ENCODE results near the gene RMI2.

Gene RMI2

GRCh38 chr16:11384184-11384955 is 39.1 kb downstream of the RMI2 start:
- no peak for DNase-seq (ENCODE audit: low spot score)

DNA sequence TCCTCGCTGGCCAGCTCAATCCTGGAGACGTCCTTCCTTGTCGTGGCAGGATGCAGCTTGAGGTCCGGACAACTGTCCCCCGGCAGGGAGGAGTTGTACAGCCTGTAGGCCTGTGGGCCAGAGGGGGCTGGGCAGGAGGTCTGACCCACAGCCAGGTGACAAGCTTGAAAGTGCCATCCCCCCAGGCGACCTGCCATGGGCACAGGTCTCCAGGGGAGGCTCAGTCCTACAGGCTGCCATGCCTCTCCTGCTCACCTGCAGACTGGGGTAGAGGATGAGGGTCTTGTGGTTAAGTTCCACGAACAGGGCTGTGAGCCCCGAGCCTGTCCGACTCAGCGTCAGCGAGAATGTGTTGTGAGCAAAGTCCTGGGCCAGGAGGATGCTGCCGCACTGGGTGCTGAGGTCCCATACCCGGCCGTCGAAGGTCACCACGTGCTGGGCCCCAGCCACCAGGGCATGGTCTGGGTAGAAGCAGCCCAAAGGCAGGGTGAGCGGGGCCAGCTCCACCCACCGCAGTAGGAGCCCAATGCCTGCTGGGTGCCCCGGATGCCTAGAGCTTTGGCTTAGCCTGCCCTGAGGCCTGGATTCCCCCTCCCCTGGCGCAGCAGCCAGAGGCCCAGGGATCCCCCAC is 39.8 kb downstream of the RMI2 start:
- no peak for DNase-seq (ENCODE audit: low spot score)

- no peak for DNase-seq (ENCODE audit: low spot score)
Observed at GRCh38 chr16:11386054-11386680, 40.9 kb downstream of the RMI2 start.

DNA sequence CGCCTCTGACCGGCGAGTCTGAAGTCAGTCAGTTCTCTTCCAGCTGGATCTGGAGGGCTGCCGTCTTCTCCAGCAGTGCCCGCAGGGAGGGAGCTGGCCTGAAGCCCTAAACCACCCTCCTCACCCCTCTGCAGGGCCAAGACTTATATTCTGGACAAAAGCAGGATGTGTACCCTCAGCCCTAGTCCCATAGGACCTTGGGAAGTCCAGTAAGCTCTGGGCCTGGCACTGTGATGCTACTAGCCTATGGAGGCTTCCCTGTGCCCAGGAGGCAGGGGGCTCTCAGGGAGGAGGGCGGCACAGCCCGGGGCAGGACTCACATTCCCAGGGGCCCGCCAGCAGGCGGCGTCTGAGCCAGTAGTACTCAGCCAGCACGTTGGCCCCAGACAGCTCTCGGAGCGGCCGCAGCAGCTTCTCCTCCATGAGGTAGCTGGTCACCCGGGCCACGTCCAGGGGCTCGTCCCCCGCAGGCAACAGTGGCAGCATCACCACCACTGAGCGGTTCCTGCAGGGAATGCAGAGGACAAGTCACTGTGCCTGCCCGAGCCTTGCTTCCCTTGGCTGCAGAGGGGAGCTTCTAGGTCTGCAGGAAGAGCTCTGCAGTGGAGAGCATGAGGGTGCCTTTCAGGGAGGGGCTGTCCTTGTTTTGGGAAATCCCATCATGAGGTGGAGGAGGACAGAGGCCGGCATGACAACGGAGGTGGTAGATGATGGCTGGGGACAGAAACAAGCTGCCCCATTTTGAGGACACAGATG is 41.7 kb downstream of the RMI2 start:
- DNase-seq (ENCODE audit: low spot score) = no peak

DNA sequence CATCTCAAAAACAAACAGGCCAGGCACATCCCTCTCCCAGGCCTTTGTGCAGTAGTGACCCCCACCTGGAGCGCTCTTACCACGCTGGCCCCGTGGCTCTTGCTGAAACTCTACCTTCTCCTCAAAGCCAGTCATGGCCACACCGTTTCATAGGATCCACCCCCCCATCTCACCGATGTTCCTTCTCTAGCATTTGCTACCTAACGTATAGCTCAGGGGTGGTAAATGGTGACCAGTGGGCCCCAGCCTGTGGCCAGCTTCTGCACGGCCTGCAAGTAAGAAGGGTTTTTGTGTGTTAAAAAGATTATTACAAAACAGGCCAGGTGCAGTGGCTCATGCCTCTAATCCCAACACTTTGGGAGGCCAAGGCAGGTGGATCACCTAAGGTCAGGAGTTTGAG is 43.8 kb downstream of the RMI2 start:
- no peak for DNase-seq (ENCODE audit: low spot score)

DNA sequence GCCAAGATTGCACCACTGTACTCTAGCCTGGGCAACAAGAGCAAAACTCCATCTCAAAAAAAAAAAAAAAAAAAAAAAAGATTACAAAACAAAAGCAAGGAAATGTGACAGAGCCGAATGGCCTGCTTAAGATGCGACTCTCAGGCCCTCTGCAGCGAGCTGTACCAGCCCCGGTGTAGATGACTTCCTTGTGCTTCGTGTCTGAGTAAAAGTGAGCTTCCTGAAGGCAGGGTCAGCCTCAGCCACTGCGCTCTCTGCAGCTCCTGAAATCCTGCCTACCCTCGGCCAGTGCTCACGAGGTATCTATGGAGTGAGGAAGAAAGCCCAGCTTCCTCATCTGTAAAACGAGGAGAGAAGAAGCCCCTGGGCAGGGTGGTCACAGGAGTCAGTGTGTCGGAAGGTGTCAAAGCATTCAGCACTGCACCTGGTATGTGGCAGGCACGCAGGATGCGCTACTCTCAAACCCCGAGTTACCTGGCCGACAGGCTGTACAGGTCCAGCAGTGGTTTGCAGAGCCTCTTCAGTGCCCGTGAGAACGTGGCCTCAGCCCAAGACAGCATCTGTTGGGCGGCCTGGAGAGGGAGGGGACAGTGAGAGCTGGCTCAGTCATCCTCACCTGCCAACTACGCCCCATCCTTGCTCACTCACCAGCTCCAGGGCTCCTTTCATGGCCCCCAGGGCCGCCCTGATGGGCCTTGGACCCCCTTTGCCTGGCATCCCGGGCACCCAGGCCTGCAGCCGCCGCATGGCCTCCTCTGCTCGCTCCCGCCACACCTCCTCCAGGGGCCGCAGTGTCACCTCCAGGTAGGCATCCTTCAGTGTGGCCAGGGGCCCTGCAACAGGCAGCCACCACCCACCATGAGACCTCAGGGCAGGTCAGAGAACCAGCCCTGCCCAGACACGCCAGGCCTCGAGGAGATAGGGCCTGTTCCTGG is 44.6 kb downstream of the RMI2 start:
- no peak for DNase-seq (ENCODE audit: low spot score)

- no peak for DNase-seq (ENCODE audit: low spot score)
Observed at GRCh38 chr16:11390573-11391495, 45.6 kb downstream of the RMI2 start.

DNA sequence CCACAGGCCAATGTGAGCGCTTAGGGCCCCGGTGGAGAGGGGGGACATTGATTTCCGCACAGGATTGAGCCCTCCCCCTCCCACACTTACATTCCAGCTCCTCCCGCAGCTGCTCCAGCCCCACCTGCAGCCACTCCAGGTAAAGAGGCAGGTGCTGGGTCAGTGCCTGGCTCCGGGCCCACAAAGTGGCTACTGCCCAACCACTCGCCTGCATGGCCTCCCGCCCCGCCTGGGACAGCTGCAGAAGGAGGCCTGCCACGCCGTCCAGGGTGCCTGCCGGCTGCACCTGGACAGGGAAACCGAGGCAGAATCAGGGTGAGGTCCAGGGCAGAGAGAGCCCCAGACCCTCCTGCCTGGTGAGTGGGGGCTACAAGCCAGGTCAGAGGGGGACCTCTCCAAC is 46.3 kb downstream of the RMI2 start:
- no peak for DNase-seq (ENCODE audit: low spot score)

GRCh38 chr16:11392041-11392581 is 46.9 kb downstream of the RMI2 start:
- DNase-seq (ENCODE audit: low spot score) = no peak

- no peak for DNase-seq (ENCODE audit: low spot score)
Observed at GRCh38 chr16:11393366-11393765, 48.1 kb downstream of the RMI2 start.

- no peak for DNase-seq (ENCODE audit: low spot score)
Observed at GRCh38 chr16:11393861-11394592, 48.8 kb downstream of the RMI2 start.

GRCh38 chr16:11394593-11394960 is 49.3 kb downstream of the RMI2 start:
- no peak for DNase-seq (ENCODE audit: low spot score)

DNA sequence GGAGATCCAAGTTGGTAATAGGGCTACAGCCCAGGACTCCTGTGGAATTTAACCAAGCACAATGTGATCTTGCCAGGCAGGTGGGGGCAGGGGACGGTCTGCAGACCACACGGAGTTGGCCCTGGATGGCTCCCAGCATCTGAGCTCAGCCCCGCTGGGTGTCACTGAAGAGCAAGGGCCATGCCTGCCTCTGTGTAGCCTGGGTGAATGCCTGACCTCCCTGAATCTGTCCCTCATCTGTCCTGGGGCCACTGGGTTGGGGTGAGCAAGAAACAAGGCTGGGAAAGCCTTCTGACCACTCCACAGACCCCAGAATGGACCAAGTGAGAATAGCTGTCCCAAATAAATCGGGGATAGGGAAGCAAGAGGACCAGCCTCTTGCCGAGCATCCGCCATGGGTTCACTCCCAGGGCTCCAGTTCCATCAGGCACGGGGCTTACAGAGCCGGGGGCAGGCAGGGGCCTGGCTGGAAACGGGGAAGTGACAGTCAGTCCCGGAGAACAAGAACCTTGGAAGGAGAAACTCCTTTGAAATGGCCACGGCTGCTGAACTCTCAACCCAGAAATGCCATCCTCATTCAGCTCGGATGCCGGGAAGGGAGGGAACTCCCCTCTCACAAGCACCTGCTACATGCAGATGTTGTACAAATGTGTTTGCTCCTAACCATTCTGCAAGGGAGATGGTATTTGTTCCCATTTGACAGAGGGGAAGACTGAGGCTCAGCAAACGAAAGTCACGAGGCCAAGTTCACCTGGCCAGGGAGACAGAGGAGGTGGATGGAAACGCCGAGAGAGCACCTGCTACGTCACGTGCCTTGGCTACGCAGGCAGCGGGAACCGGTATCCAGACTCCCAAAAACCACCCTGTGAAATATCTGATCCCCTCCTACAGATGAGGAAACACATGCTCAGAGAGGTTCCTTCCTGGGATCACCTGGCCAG is 50.0 kb downstream of the RMI2 start:
- no peak for DNase-seq (ENCODE audit: low spot score)

DNA sequence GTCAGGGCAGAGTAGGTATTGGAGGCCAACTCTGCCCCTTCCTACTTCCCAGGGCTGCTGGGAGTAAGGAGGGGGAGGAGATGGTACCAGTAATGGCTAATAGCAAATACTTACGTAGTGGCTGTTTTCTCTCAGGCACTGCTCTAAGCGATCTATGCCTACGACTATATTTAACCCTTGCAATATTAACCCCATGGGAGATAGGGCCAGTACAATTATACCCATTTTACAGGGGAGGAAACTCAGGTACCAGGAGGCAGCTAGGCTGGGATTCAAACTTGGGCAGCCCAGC is 50.6 kb downstream of the RMI2 start:
- DNase-seq (ENCODE audit: low spot score) = no peak

DNA sequence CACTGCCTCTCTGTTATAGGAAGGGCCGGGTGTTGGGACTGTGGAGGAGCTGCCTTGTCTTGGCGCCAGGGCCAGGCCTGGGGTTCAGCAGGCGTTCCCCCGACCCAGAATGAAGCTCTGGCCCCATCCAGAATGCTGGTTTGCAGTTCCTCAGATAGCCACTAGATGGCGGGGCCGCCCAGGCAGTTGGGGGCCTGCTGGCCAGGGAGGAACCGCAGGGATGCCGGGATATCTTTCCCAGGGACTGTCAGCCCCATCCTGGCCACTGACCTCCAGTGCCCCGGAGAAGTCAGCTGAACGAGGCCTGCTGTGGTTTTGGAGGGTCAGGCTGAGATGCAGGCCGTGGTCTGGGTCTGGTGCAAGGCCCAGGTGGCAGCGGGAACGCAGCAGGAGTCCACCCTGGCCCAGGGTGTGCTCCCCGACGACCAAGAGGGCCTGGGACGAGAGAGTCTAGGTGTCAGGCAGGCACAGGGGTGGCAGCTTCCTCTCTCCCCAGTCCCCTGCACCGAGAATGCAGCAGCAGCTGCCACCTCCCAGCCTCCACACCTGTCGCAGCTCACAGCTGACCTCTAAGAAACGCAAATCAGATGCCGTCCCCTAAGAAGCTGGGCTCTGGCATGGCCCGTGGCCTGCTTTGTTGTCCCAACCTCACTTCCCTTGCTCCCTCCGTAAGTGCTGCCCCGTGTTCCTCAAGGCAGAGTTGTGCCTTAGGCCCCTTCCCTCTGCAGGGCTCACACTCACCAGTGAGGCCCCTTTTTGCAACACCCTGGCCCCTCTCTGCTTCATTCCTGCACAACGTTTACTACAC is 51.2 kb downstream of the RMI2 start:
- peak; percentile 57 for DNase-seq (ENCODE audit: low spot score)

DNA sequence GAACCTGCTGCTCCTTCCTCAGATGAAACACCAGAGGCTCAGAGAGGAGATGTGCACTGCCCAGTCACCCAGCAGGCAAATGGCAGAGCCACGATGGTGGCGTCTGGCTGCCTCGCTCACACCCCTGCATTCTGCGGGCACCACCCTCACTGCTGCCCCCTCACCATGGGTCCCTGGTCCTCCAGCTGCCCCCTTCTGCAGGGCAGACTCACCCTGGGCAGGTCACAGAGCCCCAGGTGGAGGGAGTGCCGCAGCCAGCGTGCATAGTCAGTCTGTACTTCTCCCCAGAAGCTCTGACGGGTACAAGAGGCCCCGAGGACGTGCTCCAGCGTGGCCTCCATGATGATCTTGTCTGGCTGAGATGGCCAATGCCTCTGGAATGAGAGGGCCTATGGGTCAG is 52.9 kb downstream of the RMI2 start:
- no peak for DNase-seq (ENCODE audit: low spot score)

DNA sequence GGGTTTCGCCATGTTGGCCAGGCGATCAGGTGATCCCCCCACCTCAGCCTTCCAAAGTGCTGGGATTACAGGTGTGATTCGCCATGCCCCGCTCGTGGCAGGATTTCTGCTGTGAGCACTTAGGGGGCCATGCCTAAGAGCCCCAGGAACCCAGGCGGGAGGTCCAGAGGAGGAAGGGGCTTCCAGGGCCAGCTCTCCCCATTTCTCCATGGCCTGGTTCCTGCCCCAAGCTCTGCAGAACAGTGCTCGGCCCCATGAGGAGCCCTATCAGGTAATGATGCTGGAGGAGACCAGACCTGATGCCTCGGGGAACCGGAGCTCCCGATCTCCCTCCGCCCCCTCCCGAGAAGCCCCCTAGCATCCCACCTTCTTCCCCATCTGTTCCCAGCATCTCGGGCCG is 53.6 kb downstream of the RMI2 start:
- no peak for DNase-seq (ENCODE audit: low spot score)
